Thymus (tissue), 11 donors: ENCODE results near the gene HIPK1. TPM values are rescaled to one million over a fixed set of nuclear protein-coding genes. Genes with fewer than 3 reads are reported as not detected.
A peak's percentile ranks its signal among the peaks of the same experiment; 100 is the strongest.

Experiments
- DNase-seq, 9 donors: peaks; one replicate each; pipeline ENCODE4 v3.0.0-alpha.2; 2013; ENCODE audit warnings: low spot score in 9 of 9, low read depth in 6 of 9, missing footprints in 1 of 9
- H3K27ac ChIP-seq, 2 donors: one replicate each; pipeline ENCODE4 v1.5.1; 2013; ENCODE audit warnings: control low read depth in 1 of 2, low read depth in 1 of 2, low read length in 1 of 2, mild to moderate bottlenecking in 1 of 2, moderate library complexity in 1 of 2
- H3K27me3 ChIP-seq, 2 donors: one replicate each; pipeline ENCODE4 v1.5.1; 2013; ENCODE audit warnings: low read length in 1 of 2; ENCODE audit not compliant: control insufficient read depth in 2 of 2, insufficient read depth in 1 of 2
- H3K36me3 ChIP-seq, 2 donors: one replicate each; pipeline ENCODE4 v1.5.1; 2013; ENCODE audit warnings: low read length in 1 of 2, mild to moderate bottlenecking in 1 of 2, moderate library complexity in 1 of 2; ENCODE audit not compliant: control insufficient read depth in 2 of 2, insufficient read depth in 2 of 2
- H3K4me1 ChIP-seq, 2 donors: one replicate each; pipeline ENCODE4 v1.5.1; 2013; ENCODE audit warnings: low read length in 2 of 2; ENCODE audit not compliant: control insufficient read depth in 2 of 2, insufficient read depth in 2 of 2
- H3K4me3 ChIP-seq, 2 donors: one replicate each; pipeline ENCODE4 v1.5.1; 2013; ENCODE audit warnings: low read length in 2 of 2, control low read depth in 1 of 2, mild to moderate bottlenecking in 1 of 2
- H3K9me3 ChIP-seq, 2 donors: one replicate each; pipeline ENCODE4 v1.5.1; 2013; ENCODE audit warnings: low read length in 1 of 2, mild to moderate bottlenecking in 1 of 2; ENCODE audit not compliant: control insufficient read depth in 2 of 2, insufficient read depth in 1 of 2
- WGBS: extraction: QIAGEN DNeasy Blood & Tissue Kit; methylation state at CpG from one replicate; pipeline ENCODE4 v1.1.7; 2013; 5-methylcytosine and 5-hydroxymethylcytosine counted together
- polyA plus RNA-seq: library from polyadenylated mRNA; stranded (reverse); fragments of 200-250 nt; gene quantifications from one replicate; pipeline ENCODE4 v1.2.3, GENCODE V29; 2013
- total RNA-seq: library from RNA; stranded (reverse); fragments of 120-200 nt; gene quantifications from one replicate; pipeline ENCODE4 v1.2.4, GENCODE V29; 2013
- donor health status: healthy.

Gene HIPK1
- total and polyA plus RNA-seq, 2 donors = 30.1 to 40.6 TPM

GRCh38 chr1:113937146-113937545, 8.0 kb downstream of the HIPK1 start:
- Histone ChIP-seq H3K4me3 (peak overlapping the region in 1 of 2 donors; percentile 26), H3K27ac (peak overlapping the region in 1 of 2 donors; percentile 33), H3K27me3 (no peaks in the 10 kb centered on the region), H3K4me1 (peaks cover 52 to 76% of the 10 kb centered on the region in 2 donors), H3K36me3 (peaks cover 11 to 26% of the 10 kb centered on the region in 2 donors), H3K9me3 (no peaks in the 10 kb centered on the region)
- DNase-seq = peak in 1 of 9 donors; percentile 57
- 21% methylated on average over 1 of the region's 1 CpG for WGBS

GRCh38 chr1:113938192-113938591, 9.1 kb downstream of the HIPK1 start:
- H3K4me1 ChIP-seq = peaks cover 48 to 68% of the 10 kb centered on the region in 2 donors
- DNase-seq = no peak
- no peak overlapping the region for H3K4me3 ChIP-seq
- peaks cover 11 to 29% of the 10 kb centered on the region in 2 donors for H3K36me3 ChIP-seq
- H3K27ac ChIP-seq = peak overlapping the region in 1 of 2 donors; percentile 42
- WGBS = 85% methylated on average over 5 of the region's 5 CpGs
- no peaks in the 10 kb centered on the region for H3K9me3 ChIP-seq
- H3K27me3 ChIP-seq = no peaks in the 10 kb centered on the region

GRCh38 chr1:113940365-113941244, 11.5 kb downstream of the HIPK1 start:
- H3K9me3 ChIP-seq = no peaks in the 10 kb centered on the region
- peak in 4 of 9 donors; percentile 43 to 77 (median 57) for DNase-seq
- H3K4me1 ChIP-seq = peaks cover 39 to 60% of the 10 kb centered on the region in 2 donors
- H3K27ac ChIP-seq = peak overlapping the region; percentile 82 to 96
- 8% methylated on average over 16 of the region's 16 CpGs for WGBS
- peak overlapping the region; percentile 37 to 38 for H3K4me3 ChIP-seq
- H3K36me3 ChIP-seq = peaks cover 11 to 42% of the 10 kb centered on the region in 2 donors
- H3K27me3 ChIP-seq = no peaks in the 10 kb centered on the region

GRCh38 chr1:113941245-113941559, 12.1 kb downstream of the HIPK1 start:
- H3K4me1 ChIP-seq = peaks cover 36 to 61% of the 10 kb centered on the region in 2 donors

GRCh38 chr1:113942527-113942926, 13.4 kb downstream of the HIPK1 start:
- H3K27me3 ChIP-seq = no peaks in the 10 kb centered on the region
- no peaks in the 10 kb centered on the region for H3K9me3 ChIP-seq
- peaks cover 41 to 61% of the 10 kb centered on the region in 2 donors for H3K4me1 ChIP-seq
- H3K27ac ChIP-seq = peak overlapping the region in 1 of 2 donors; percentile 38
- no peak overlapping the region for H3K4me3 ChIP-seq
- peaks cover 11 to 42% of the 10 kb centered on the region in 2 donors for H3K36me3 ChIP-seq
- no peak for DNase-seq

More at GRCh38 chr1:113941245-113941559, 12.1 kb downstream of the HIPK1 start:
- Histone ChIP-seq H3K27me3 (no peaks in the 10 kb centered on the region), H3K4me3 (peak overlapping the region; percentile 37 to 38), H3K9me3 (no peaks in the 10 kb centered on the region), H3K27ac (peak overlapping the region; percentile 82 to 96), H3K36me3 (peaks cover 11 to 42% of the 10 kb centered on the region in 2 donors)
- 77% methylated on average over 7 of the region's 7 CpGs for WGBS
- DNase-seq = no peak

GRCh38 chr1:113943028-113943811, 14.1 kb downstream of the HIPK1 start:
- peaks cover 36 to 57% of the 10 kb centered on the region in 2 donors for H3K4me1 ChIP-seq
- H3K27me3 ChIP-seq = no peaks in the 10 kb centered on the region
- H3K36me3 ChIP-seq = peaks cover 11 to 39% of the 10 kb centered on the region in 2 donors
- H3K27ac ChIP-seq = no peak overlapping the region
- H3K9me3 ChIP-seq = no peaks in the 10 kb centered on the region
- no peak overlapping the region for H3K4me3 ChIP-seq
- DNase-seq = no peak

- Histone ChIP-seq H3K27me3 (no peaks in the 10 kb centered on the region), H3K9me3 (no peaks in the 10 kb centered on the region), H3K27ac (peak overlapping the region in 1 of 2 donors; percentile 88), H3K36me3 (peaks cover 10 to 45% of the 10 kb centered on the region in 2 donors), H3K4me1 (peaks cover 40 to 54% of the 10 kb centered on the region in 2 donors), H3K4me3 (no peak overlapping the region)
- DNase-seq = no peak
- WGBS = 94% methylated on average over 1 of the region's 1 CpG
Measured at GRCh38 chr1:113945329-113945728, 16.2 kb downstream of the HIPK1 start.

GRCh38 chr1:113946112-113946511, 17.0 kb downstream of the HIPK1 start:
- no peak overlapping the region for H3K4me3 ChIP-seq
- DNase-seq = peak in 6 of 9 donors; percentile 77 to 93 (median 82)
- peaks cover 32 to 46% of the 10 kb centered on the region in 2 donors for H3K4me1 ChIP-seq
- H3K9me3 ChIP-seq = no peaks in the 10 kb centered on the region
- WGBS = 7% methylated on average over 1 of the region's 1 CpG
- no peaks in the 10 kb centered on the region for H3K27me3 ChIP-seq
- H3K27ac ChIP-seq = peak overlapping the region; percentile 55 to 88
- peaks cover 2 to 39% of the 10 kb centered on the region in 2 donors for H3K36me3 ChIP-seq
